ENCODE data around the gene TMTC1.
A peak's percentile ranks its signal among the peaks of the same experiment; 100 is the strongest.

TMTC1 gene

DNA sequence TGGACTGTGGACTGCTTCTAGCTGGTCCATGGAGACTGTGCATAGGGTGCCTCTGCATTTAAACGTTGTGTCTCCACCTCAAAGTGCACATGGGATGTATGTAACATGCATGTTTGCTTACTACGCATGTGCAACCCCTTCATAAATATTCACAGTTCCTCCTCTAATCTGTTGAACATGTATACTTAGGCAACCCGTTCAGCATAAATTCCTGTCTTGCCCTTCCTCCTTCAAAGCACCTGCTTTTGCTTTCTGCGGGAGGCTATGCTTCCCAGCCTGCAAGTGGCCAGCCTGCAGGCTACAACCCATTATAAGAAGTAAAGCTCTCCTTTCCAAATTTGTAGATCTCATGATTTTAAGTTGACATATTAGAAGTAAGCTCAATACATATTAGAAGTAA lies 253.3 kb downstream of the TMTC1 start:
- TF ChIP-seq, protein P1, sequence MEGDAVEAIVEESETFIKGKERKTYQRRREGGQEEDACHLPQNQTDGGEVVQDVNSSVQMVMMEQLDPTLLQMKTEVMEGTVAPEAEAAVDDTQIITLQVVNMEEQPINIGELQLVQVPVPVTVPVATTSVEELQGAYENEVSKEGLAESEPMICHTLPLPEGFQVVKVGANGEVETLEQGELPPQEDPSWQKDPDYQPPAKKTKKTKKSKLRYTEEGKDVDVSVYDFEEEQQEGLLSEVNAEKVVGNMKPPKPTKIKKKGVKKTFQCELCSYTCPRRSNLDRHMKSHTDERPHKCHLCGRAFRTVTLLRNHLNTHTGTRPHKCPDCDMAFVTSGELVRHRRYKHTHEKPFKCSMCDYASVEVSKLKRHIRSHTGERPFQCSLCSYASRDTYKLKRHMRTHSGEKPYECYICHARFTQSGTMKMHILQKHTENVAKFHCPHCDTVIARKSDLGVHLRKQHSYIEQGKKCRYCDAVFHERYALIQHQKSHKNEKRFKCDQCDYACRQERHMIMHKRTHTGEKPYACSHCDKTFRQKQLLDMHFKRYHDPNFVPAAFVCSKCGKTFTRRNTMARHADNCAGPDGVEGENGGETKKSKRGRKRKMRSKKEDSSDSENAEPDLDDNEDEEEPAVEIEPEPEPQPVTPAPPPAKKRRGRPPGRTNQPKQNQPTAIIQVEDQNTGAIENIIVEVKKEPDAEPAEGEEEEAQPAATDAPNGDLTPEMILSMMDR (conservative IDR thresholded peaks at IDR 0.05; ENCODE audit: low read depth, low read length): no peak
- H3K4me3 ChIP-seq (ENCODE audit: low read depth, low read length): no peak overlapping the region
- DNase-seq (ENCODE audit: low read depth): no peak

DNA sequence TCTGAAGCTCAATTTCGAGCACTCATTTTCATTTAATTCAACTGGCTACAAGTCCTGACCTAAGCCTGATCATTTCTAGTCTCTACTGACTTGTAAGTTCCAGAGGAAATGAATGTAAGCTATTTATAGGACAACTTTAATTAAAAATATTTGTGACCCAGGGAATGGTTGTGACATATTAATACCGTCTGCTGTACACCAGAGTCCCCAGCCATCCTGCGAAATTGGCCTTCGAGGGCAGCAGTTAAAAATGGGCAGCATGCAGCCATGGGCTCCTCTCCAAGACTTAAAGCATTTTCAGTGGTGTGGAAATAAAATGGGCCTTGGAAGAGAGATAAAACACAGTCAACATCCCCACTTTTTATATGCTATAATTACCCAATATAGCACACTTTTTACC lies 255.6 kb downstream of the TMTC1 start:
- H3K4me3 ChIP-seq (ENCODE audit: low read depth, low read length): no peak overlapping the region
- DNase-seq (ENCODE audit: low read depth): no peak
- TF ChIP-seq, protein P1 (conservative IDR thresholded peaks at IDR 0.05; ENCODE audit: low read depth, low read length): no peak

DNA sequence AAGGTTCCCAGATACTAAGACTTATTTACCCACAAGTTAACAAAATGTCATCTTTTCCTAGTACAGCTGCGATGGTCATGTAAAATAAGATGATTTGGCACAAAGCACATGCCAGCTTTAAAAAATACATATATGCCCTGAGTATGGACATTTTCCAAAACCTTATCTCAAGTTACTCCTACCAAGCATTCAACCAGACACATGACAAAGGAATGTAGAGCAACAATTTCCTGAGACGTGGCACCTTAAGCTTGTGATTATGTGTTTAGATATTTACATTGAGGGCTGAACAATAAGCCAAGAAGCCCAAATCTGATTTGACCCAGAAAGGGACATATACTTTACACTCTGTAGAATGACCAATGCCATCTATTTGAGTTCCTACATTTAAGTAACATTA lies 261.8 kb downstream of the TMTC1 start:
- TF ChIP-seq, protein P1 (conservative IDR thresholded peaks at IDR 0.05; ENCODE audit: low read depth, low read length): no peak
- DNase-seq (ENCODE audit: low read depth): peak; percentile 78
- H3K4me3 ChIP-seq (ENCODE audit: low read depth, low read length): no peak overlapping the region

DNA sequence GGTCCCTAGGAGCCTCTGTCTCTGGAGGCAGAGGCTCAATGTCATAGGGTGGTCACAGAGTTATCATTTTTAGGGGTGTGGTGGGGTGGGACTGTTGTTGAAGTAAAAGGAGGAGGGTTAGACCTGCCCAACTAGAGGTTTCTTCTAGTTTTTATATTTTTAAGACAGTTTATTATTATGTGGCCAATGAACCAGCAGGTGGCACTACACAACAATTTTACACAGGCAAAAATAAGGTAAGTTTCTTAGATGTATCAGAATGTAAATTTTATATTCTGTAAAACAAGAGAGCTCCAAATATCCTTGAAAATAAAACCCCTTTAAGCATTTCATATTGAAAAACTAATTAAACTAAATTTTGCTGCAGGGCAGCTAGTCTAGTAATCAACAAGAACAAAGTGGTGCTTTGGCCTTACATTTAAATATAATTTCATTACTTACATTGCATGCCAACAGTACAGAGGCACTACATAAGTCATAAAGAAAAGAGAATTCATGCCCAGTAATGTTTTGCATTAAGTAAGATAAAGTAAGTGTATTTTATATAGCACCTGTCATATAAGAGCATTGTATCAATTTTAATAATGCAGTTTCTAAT lies 264.1 kb downstream of the TMTC1 start:
- DNase-seq (ENCODE audit: low read depth): peak; percentile 79
- TF ChIP-seq, protein P1 (conservative IDR thresholded peaks at IDR 0.05; ENCODE audit: low read depth, low read length): peak; percentile 58
- H3K4me3 ChIP-seq (ENCODE audit: low read depth, low read length): no peak overlapping the region

DNA sequence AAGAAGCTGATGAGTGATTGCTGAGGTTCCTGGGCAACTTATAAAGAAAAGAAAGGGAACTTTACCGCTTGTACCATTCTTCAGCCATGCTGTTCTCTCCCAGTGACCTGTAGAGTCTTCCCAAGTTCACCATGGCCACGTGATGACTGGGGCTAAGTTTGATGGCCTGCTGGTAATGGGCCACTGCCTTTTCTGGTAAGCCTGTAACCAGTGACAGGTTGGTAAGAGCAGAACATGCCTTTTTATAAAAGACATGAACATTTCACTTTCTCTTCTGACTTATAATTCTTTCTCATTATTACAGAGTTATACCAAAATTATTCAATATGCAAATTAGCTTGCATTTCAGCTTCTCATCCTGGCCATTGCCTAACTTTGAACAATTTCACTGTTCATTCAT lies 265.3 kb downstream of the TMTC1 start:
- H3K4me3 ChIP-seq (ENCODE audit: low read depth, low read length): no peak overlapping the region
- TF ChIP-seq, protein P1 (conservative IDR thresholded peaks at IDR 0.05; ENCODE audit: low read depth, low read length): no peak
- no peak for DNase-seq (ENCODE audit: low read depth)

DNA sequence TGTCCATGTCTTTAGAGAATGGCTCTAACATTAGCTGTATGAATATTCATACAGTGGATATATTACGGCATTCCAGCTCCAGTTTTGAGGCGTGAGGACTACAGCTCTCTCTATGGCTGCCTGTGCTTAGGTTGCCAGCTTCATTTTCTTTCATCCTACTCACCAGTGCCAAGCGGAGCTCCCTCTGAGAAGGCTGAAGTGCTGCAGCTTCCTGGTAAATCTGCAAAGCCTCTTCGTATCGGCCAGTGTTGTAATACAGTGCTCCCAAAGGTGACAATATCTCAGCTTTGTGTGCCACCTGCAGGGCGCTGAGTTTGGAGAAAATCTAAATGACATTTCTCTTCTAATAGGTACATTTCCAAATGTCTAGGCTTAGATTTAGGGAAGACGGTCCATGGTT lies 266.5 kb downstream of the TMTC1 start:
- DNase-seq (ENCODE audit: low read depth): no peak
- H3K4me3 ChIP-seq (ENCODE audit: low read depth, low read length): no peak overlapping the region
- TF ChIP-seq, protein P1 (conservative IDR thresholded peaks at IDR 0.05; ENCODE audit: low read depth, low read length): peak; percentile 7

DNA sequence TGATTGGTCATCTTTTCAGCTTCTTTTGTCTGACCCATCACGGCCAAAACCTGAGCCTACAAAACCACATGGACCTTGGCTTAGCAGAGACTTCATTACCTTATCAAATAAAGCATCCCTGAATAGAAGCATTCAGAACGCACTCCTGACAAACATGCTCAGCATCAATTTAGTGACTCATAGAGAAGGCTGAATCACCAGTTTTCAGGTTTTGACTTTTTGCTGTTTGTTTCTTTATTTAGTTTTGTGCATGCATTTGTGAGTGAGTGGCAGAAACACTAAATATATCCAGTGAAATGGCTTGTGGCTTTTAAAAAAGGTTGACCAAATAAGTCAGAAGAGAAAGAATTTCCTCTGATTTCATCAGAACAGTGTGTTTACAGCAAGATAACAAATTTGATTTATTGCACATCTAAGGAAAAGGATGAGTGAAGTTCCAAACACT lies 267.3 kb downstream of the TMTC1 start:
- DNase-seq (ENCODE audit: low read depth): peak; percentile 62
- no peak overlapping the region for H3K4me3 ChIP-seq (ENCODE audit: low read depth, low read length)
- TF ChIP-seq, protein P1 (conservative IDR thresholded peaks at IDR 0.05; ENCODE audit: low read depth, low read length): no peak
